Measurements from ENCODE around the gene PSMG4. TPM values are rescaled to one million over a fixed set of nuclear protein-coding genes. Genes with fewer than 3 reads are reported as not detected.

The PSMG4 gene
- total and polyA plus RNA-seq, 12 donors: 8.1 to 38.6 (median 10.3) TPM

- no peak for DNase-seq
- H3K4me1 ChIP-seq: no peaks in the 10 kb centered on the region
- ATAC-seq: no peak
- 89 to 92% methylated on average over 13 of the region's 13 CpGs for WGBS, 2 donors
- H3K27me3 ChIP-seq: no peaks in the 10 kb centered on the region
- no peaks in the 10 kb centered on the region for H3K9me3 ChIP-seq
- no peak overlapping the region for H3K27ac ChIP-seq
- no peak for TF ChIP-seq CTCF (IDR thresholded peaks at IDR 0.05)
- intact Hi-C loops (cut with DNase I): loop anchor here in 6 of 10 donors (10.0 kb wide), 4 partner anchors 613 to 733 kb away; no protein-coding TSS in a partner anchor
- no peak overlapping the region for H3K4me3 ChIP-seq
- peaks cover 0 to 75% (median 18%) of the 10 kb centered on the region in 9 donors for H3K36me3 ChIP-seq
Observed at GRCh38 chr6:3271756-3272155, 13.0 kb downstream of the PSMG4 start.

DNA sequence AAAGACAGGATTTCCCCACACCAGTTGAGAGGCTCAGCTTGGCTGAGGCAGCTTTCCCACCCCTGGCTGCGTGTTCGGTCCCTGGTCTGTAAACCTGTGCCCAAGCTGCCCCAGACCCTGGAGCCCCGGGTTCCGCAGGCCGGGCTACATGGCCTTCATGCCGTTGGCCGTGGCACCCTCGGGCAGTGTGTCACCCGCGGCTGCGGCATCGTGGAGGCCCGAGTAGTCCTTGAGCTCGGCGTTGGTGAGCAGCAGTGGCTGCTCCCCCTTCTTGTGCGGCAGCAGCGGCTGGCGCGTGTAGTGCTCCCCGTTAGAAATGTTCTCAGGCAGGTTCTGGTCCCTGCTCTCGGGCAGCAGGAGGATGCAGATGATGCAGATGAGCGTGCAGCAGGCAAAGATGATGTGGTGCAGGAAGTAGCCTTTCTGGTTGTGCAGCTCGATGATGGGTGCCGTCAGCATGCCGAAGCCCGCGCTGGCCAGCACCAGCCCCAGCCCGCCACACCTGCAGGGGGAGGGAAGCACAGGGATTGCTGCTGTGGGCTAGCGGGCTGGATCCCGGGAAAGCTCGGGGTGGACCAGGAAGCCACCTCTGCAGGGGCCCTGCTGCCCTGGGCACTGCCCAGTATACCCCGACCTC lies 14.3 kb downstream of the PSMG4 start:
- no peak overlapping the region for H3K4me3 ChIP-seq
- no peaks in the 10 kb centered on the region for H3K27me3 ChIP-seq
- ATAC-seq: no peak
- intact Hi-C loops (cut with DNase I): loop anchor here in 6 of 10 donors (10.0 kb wide), 4 partner anchors 612 to 732 kb away; no protein-coding TSS in a partner anchor
- 93 to 95% methylated on average over 32 of the region's 32 CpGs for WGBS, 2 donors
- no peak overlapping the region for H3K27ac ChIP-seq
- no peak for DNase-seq
- no peaks in the 10 kb centered on the region for H3K4me1 ChIP-seq
- no peaks in the 10 kb centered on the region for H3K9me3 ChIP-seq
- H3K36me3 ChIP-seq: peaks cover 0 to 65% (median 18%) of the 10 kb centered on the region in 9 donors
- no peak for TF ChIP-seq CTCF (IDR thresholded peaks at IDR 0.05)

GRCh38 chr6:3273707-3274521 lies 15.2 kb downstream of the PSMG4 start:
- DNase-seq (no peak), ATAC-seq (no peak)
- no peaks in the 10 kb centered on the region for H3K4me1 ChIP-seq
- TF ChIP-seq CTCF (IDR thresholded peaks at IDR 0.05): no peak
- H3K27ac ChIP-seq: no peak overlapping the region
- intact Hi-C loops (cut with DNase I): loop anchor here in 6 of 10 donors (10.0 kb wide), 4 partner anchors 611 to 731 kb away; no protein-coding TSS in a partner anchor
- H3K27me3 ChIP-seq: no peaks in the 10 kb centered on the region
- WGBS, 2 donors: 77 to 80% methylated on average over 9 of the region's 9 CpGs
- H3K9me3 ChIP-seq: no peaks in the 10 kb centered on the region
- H3K4me3 ChIP-seq: no peak overlapping the region
- H3K36me3 ChIP-seq: peaks cover 0 to 56% (median 18%) of the 10 kb centered on the region in 9 donors

Measured in heart right ventricle (tissue), 16 donors.